Measurements from ENCODE around the gene MAOB.

Gene MAOB

DNA sequence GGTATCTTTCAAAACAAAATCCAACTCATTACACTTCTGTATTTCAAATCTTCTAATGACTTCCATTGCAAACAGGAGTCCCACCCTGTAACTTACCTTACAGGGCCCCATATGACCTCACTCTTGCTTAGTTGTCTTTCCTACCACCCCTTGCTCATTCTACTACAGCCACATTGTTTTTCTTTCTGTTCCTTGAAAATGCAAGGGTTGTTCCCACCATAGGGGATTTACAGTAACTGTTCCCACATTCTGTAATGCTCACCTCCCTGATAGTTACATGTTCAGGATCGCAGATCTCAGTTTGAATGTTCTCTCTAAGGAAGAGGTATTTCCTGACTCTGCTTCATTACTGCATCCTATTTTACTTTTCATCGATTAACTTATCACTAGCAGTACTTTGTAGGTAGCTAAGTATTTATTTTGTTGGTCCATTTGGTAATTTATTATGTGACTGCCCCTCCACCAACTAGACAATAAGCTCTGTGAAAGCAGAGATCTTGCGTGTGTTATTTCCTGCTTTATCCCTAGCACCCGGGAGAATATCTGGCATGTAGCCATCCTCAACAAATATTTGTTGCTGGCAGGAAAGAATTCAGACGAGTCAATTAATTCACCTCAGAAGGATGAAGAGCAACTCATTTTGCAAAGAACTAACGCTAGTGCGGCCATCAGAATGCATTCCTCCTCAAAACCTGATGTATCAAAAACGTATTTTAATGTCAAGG lies 21.4 kb downstream of the MAOB start:
- peak; percentile 7 to 43 for DNase-seq

GRCh38 chrX:43853225-43853828 lies 28.9 kb downstream of the MAOB start:
- DNase-seq = no peak

- no peak for DNase-seq
These were observed 31.6 kb downstream of the MAOB start for GRCh38 chrX:43850629-43851028.

- DNase-seq = no peak
These were observed 33.1 kb downstream of the MAOB start for GRCh38 chrX:43849173-43849572.

- DNase-seq = no peak
These were observed 34.9 kb downstream of the MAOB start for GRCh38 chrX:43847352-43847751.

DNA sequence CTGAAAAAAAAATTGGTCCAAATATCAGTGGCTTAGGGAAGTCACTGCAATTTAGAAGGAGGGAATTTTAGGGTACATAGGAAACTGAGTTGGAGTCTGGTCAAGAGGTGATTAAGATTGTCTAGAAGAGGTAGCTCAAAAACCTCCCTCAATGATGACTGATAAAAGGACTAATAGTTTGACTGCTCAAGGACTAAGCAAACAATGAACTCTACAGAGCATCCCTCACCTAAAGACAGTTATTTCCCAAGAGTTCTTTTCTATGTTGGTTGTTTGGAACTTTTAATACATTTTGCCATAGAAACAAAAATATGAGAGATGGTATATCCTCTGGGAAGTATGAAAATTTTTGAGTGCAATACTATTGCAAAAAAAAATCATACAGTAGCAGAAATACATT lies 35.7 kb downstream of the MAOB start:
- no peak for DNase-seq

DNA sequence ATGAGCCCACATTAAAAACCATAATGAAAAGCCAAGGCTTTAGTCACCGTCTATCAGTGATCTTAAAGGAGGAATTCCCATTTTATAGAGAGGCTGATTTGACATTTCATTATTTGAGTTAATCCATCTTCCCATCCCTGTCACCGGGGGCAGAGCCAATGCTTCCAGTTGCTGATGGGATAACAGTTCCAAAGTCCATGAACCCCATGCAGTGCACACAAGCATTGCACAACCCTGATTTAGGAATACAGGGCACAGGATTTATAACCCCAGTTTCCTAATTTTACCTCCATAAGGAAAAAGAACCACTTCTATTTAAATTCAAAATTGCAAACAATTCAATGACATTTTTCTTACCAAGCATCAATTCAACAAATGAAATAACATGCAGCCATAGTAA lies 36.5 kb downstream of the MAOB start:
- DNase-seq = no peak

DNA sequence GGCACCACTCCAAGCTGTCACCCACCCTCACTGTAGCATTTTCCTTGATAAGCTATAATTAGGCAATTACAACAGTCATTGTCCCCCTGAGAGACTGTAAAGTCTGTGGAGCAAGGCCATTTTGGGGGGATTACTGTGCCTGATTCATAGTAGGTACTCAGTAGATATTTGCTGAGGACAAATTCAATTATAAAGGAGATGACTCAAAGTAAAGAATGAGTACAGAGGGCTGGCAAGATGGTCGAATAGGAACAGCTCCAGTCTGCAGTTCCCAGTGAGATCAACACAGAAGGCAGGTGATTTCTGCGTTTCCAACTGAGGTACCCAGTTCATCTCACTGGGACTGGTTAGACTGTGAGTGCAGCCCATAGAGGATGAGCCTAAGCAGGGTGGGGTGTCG lies 42.0 kb downstream of the MAOB start:
- no peak for DNase-seq

GRCh38 chrX:43836435-43837184 lies 45.6 kb downstream of the MAOB start:
- peak; percentile 4 to 46 for DNase-seq

- DNase-seq = no peak
These were observed 46.7 kb downstream of the MAOB start for GRCh38 chrX:43835559-43835958.

- no peak for DNase-seq
These were observed 54.5 kb downstream of the MAOB start for GRCh38 chrX:43827791-43828190.

GRCh38 chrX:43822014-43822413 lies 60.2 kb downstream of the MAOB start:
- DNase-seq = no peak

DNA sequence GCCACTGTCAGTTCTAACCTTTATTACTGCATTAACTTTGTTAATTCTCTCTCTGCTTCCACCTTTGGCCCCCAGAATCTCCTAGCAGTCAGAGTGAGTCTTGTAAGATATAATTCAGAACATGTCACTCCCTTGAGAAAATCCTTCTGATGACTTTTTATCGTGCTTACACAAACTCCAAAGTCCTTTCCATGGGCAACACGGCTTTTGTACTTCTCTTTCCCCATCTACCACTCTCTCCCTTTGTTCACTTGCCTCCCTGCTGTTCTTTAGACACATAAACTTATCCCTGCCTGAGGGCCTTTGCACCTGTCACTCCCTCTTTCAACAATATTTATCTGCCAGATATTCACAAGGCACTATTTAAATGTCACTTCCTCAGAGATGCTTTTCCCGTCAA lies 64.8 kb downstream of the MAOB start:
- DNase-seq = no peak

DNA sequence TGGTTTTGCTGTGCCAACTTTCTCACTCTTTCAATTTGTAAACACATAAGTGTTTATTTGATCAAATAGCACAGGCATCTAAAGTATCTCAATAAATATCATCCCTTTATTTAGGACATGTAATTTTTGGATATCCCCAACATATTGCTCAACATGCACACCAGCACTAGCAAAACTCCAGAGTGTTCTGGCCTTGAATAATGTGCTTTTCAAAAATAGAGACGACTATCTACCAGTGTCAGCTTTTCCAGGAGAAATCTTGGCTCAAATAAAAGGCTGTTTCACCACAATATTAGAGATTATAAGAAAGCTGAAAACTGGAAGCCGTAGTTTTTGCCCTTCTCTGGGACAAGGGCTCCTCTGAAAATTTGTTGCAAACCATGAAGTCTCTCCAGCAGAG lies 67.0 kb downstream of the MAOB start:
- DNase-seq = no peak

DNA sequence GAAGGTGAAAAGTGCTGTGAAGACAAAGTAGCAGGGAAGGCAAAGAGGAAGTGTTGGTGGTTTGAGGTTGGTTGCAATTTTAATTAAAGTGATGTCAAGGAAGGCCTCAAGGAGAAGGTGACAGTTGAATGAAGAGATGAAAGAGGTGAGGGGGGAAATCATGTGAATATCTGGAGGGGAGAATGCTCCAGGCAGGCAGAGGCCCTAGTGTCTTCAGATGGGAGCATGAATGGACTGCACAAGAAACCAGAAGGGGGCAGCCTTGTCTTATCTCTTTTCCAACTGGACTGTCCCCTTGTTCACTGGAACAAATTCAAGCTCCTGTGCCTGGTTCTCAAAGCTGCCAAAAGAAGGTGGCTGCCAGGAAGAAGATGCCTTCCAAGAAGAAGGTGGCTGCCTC lies 68.4 kb downstream of the MAOB start:
- DNase-seq = peak; percentile 58 to 74

DNA sequence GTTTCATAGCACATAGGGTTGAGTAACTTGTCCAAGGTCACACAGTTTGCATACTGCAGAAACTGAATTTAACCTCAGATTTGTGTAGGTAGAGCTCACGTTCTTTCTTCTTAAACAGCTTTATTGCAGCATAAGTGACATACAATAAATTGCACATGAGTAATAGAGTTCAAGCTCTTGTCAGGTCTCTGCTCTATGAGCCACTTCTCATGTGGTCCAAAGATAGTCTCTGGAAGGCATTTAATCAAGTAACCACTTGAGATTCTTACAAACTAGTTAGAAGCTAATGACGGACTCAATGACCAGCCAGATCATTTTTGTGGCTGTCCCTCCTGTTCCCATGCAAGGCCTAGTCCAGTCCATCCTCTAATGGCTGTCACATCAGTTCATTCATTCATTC lies 68.9 kb downstream of the MAOB start:
- DNase-seq = no peak

DNA sequence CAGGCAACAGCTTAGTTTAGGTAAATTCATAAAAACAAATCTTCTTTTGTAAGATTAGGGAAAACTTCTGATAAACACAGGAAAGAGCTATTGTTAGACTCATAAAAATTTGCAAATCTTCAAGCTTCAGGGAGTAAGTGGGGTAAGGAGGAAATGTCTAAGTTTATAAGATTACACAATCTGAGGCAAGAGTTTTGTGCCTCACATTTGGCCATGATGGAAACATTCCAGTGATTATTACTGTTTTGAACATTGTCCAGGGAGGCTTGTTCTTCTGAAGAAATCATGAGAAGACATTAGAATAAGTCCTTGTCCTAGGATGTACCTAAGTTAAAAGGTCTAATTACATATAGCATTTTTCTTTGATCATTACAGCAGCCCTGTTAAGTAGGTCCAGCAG lies 72.8 kb downstream of the MAOB start:
- no peak for DNase-seq

DNA sequence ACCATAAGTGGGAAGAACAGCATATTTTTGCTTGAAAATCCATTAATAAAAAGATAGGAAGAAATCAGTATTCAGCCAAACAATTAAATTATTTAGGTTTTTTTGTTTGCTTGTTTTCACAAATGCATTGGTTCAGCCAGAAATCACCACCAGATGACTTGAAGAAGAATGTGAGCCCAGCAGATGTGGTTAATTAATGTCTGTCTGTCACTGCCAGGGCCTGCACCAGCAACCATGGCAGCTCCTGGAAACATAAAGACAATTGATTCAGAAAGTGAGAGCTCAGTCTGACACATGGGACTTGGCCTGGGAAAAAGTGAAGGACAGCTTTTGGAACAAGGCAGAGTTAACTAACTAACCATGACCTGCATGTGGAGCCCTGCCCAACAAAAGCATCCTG lies 74.0 kb downstream of the MAOB start:
- DNase-seq = peak in 1 of 2 experiments; percentile 16

DNA sequence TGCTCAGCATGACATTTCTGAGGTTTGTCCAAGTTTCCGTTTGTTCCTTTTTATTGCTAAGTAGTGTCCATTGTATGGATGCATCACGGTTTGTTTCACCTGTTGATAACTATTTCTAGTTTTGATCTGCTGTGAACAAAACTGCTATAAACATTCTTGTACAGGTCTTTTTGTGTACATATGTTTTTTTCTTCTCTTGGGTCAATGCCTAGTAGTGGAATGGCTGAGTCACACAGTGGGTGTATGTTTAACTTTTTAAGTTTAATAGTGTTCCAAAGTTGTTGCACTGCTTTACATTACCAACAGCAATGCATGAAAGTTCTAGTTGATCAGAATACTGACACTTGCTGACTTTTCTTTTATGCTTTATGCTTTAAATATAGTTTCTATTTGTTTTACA lies 76.7 kb downstream of the MAOB start:
- no peak for DNase-seq

DNA sequence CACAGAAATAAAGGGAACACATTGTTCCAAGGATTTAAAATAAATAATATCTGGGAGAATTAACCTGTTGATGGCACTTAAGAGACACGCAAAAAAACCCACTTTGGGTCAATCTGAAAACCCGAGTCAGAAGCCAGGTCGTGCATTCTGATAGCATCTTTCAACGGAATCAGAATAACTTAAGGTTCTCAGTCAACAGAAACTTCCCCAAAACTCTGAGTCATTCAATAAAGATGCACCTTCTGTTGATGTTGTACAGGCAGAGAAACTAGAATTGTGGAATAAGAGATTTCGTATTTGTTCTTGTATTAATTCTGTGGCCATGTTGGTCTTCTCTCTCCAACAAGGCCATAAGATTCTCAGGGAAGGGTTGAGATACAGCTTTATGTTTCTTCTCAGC lies 78.2 kb downstream of the MAOB start:
- DNase-seq = no peak

GRCh38 chrX:43785930-43786591 lies 96.2 kb downstream of the MAOB start:
- no peak for DNase-seq

- no peak for DNase-seq
These were observed 124.2 kb downstream of the MAOB start for GRCh38 chrX:43758044-43758443.

DNA sequence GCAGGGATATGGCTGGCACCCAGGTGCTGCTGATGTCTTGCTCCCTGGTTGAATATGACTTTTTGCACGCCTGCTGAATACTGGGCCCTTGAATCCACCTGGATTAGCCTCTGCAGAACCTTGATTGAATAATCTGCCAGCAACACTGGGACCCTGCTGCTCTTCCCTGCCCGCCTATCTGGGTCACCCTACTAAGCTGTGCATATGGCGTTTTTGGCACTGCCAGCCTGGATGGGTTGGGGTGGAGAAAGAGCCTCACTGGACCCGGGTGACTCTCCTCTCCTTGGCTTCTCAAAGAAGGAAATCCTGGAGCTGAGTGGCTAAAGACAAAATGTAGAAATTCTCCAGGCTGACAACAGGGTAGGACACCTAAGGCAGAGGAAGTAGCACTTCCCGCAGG lies 126.2 kb downstream of the MAOB start:
- no peak for DNase-seq

- DNase-seq = no peak
These were observed 128.6 kb downstream of the MAOB start for GRCh38 chrX:43753637-43754036.

Measured in NCI-H446 (cell line).